ENCODE measurements around the gene ARMC9.

DNA sequence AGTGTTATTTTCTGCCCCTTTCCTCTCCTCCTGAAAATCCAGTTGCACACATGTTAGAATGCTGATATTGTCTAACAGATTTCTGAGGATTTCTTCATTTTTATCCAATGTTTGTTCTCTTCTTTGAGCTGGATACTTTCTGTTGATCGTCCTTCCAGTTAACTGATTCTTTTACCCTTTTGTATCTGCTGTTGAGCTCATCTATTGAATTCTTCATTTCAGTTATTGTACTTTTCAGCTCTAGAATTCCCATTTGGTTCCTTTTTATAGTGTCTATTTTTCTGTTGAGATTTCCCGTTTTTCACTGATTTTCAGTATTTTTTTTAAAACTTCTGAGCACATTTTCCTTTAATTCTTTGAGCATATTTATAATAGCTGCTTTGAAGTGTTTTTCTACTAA is 119.1 kb downstream of the ARMC9 start:
- TF ChIP-seq, protein P1, sequence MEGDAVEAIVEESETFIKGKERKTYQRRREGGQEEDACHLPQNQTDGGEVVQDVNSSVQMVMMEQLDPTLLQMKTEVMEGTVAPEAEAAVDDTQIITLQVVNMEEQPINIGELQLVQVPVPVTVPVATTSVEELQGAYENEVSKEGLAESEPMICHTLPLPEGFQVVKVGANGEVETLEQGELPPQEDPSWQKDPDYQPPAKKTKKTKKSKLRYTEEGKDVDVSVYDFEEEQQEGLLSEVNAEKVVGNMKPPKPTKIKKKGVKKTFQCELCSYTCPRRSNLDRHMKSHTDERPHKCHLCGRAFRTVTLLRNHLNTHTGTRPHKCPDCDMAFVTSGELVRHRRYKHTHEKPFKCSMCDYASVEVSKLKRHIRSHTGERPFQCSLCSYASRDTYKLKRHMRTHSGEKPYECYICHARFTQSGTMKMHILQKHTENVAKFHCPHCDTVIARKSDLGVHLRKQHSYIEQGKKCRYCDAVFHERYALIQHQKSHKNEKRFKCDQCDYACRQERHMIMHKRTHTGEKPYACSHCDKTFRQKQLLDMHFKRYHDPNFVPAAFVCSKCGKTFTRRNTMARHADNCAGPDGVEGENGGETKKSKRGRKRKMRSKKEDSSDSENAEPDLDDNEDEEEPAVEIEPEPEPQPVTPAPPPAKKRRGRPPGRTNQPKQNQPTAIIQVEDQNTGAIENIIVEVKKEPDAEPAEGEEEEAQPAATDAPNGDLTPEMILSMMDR (conservative IDR thresholded peaks at IDR 0.05; ENCODE audit: low read depth, low read length) = no peak
- TF ChIP-seq EZH2phosphoT487 (IDR thresholded peaks at IDR 0.05; ENCODE audit: borderline replicate concordance, low read length) = no peak

Measured in PC-3 (cell line).